ENCODE measurements around the gene NR4A1. TPM values are rescaled to one million over a fixed set of nuclear protein-coding genes. Genes with fewer than 3 reads are reported as not detected.
"Not testable (repeated sequence)": the region's sequence is repeated elsewhere in the genome, so short reads cannot be mapped to it uniquely, and the experiment has no call there.

The NR4A1 gene
- total and polyA plus RNA-seq, 9 donors: 12.7 to 71.5 (median 29.4) TPM

DNA sequence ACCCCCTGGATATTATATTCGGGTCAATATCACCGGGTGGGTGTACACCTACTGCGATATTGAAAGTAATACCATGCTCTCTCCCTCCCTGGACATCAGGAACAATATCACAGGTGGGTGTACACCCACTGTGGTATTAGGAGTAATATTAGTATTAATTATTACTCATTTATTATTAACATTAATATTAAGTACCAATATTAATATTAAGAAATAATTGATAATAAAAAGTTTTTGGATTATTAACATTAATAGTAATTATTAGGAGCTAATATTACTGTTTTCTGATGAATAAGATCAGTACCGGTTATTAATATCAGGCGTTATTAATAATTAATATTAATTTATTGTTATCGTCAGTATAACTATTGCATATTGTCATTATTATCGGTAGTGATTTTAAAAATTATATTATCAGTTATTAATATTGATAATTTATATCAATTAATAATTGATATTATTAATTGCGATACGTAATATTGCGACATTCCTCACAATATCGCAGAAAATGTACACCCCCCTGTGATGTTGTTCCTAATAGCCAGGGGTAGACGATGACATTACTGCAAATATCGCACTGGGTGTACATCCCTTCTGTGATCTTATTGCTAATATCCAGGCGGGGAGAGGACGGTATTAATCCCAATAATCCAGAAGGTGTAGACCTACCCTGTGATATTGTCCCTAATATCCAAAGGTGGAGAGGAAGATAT lies 45.2 kb downstream of the NR4A1 start:
- Histone ChIP-seq H3K36me3 (ENCODE audit: control insufficient read depth, insufficient read depth, low read length) (no peaks in the 10 kb centered on the region), H3K4me1 (ENCODE audit: control insufficient read depth, insufficient read depth, low read length) (no peaks in the 10 kb centered on the region), H3K9me3 (replicated peaks; ENCODE audit: control insufficient read depth, low read depth, low read length) (no peaks in the 10 kb centered on the region), H3K4me3 (ENCODE audit: low read length) (no peak overlapping the region), H3K27ac (ENCODE audit: low read length) (no peak overlapping the region), H3K27me3 (ENCODE audit: control insufficient read depth, insufficient read depth, low read length) (peaks cover 8% of the 10 kb centered on the region)
- no peak for DNase-seq
- WGBS (ENCODE audit: insufficient coverage): 90% methylated on average over 3 of the region's 15 CpGs

DNA sequence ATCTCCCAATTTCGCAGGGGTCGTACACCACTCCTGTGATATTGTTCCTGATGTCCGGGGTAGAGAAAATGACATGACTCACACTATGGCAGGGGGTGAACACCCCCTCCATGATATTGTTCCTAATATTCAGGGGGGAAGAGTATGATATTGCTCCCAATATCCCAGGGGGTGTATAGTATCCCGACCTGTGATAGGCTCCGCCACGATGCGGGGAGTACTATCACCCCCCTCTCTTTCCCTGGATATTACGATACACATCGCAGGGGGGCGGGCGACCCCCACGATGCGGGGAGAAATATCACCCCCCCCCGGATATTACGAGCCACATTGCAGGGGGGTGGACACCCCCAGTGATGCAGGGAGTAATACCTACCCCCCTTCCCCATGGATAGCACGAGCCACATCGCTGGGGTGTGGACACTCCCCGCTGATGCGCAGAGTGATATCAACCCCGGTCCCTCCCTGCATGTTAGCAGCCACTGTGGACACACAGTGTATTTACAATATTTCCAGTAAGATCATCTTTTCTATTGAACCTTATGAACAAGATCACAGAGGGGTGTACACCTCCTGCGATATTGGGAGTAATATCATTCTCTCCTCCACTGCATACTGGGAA lies 45.9 kb downstream of the NR4A1 start:
- Histone ChIP-seq H3K27ac (ENCODE audit: low read length) (no peak overlapping the region), H3K27me3 (ENCODE audit: control insufficient read depth, insufficient read depth, low read length) (peaks cover 6% of the 10 kb centered on the region), H3K4me3 (ENCODE audit: low read length) (no peak overlapping the region), H3K9me3 (replicated peaks; ENCODE audit: control insufficient read depth, low read depth, low read length) (no peaks in the 10 kb centered on the region), H3K4me1 (ENCODE audit: control insufficient read depth, insufficient read depth, low read length) (no peaks in the 10 kb centered on the region), H3K36me3 (ENCODE audit: control insufficient read depth, insufficient read depth, low read length) (no peaks in the 10 kb centered on the region)
- DNase-seq: no peak
- 79% methylated on average over 5 of the region's 21 CpGs for WGBS (ENCODE audit: insufficient coverage)

DNA sequence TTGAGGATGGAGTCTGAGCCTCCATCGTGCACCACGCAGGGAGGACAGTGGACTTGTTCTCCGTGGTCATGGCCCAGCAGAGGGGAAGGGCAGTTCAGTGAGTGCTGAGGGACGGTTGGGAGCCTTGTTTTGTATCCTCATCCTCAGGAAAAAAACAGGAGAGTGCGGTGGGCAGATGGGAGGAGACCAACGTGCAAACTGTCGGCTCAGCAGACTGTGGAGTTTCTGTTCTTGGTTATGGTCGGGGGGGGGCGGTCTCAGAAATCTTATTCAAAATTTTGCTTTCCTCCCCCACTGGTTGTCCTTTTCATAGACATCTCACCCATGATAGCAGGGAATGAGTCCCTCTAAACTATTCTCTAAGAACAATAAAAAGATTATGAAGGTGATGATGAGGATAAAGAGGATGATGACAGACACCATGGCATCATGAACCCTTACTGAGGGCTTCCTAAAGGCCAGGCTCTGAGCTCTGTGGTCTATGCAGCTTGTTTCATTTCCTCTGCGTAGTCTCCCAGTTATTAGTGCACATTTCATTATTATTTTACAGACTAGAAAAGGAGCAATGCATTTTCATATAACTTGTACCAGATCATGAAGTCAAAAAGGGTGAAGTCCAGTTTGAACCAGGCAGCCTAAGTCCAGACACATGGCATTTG lies 53.3 kb downstream of the NR4A1 start:
- not testable (repeated sequence) for H3K9me3 ChIP-seq (replicated peaks; ENCODE audit: control insufficient read depth, low read depth, low read length); H3K36me3 ChIP-seq (ENCODE audit: control insufficient read depth, insufficient read depth, low read length); H3K27ac ChIP-seq (ENCODE audit: low read length); H3K4me1 ChIP-seq (ENCODE audit: control insufficient read depth, insufficient read depth, low read length); H3K4me3 ChIP-seq (ENCODE audit: low read length); DNase-seq; H3K27me3 ChIP-seq (ENCODE audit: control insufficient read depth, insufficient read depth, low read length)
- 74% methylated on average over 3 of the region's 10 CpGs for whole genome bisulfite sequencing (ENCODE audit: insufficient coverage)

Other genes with a start within 250 kb of the NR4A1 start
- 1.2 TPM for gene FIGNL2, start 202.7 kb upstream of the NR4A1 start, total RNA-seq
- 1 to 10 TPM in 7 of 8 donors, under 1 TPM in 1; 0.90 to 1.7 (median 1.5) TPM for gene FIGNL2, start 202.7 kb upstream of the NR4A1 start, polyA plus RNA-seq (ENCODE audit: insufficient read depth in 1 of 8, insufficient read length in 8 of 8, low replicate concordance in 1 of 8)
- 0.04 TPM for gene ANKRD33, start 163.3 kb upstream of the NR4A1 start, total RNA-seq
- under 1 TPM in 5 of 8 donors, not detected in 3; 0.06 to 0.18 (median 0.09) TPM for gene ANKRD33, start 163.3 kb upstream of the NR4A1 start, polyA plus RNA-seq (ENCODE audit: insufficient read depth in 1 of 8, insufficient read length in 8 of 8, low replicate concordance in 1 of 8)
- gene ACVRL1, start 143.9 kb upstream of the NR4A1 start, total RNA-seq: 65.0 TPM
- 10 to 100 TPM; 51.5 to 63.8 (median 54.5) TPM for gene ACVRL1, start 143.9 kb upstream of the NR4A1 start, polyA plus RNA-seq (ENCODE audit: insufficient read depth in 1 of 8, insufficient read length in 8 of 8, low replicate concordance in 1 of 8)
- 7.7 TPM for gene ACVR1B, start 99.7 kb upstream of the NR4A1 start, total RNA-seq
- 10 to 100 TPM; 11.2 to 17.2 (median 15.7) TPM for gene ACVR1B, start 99.7 kb upstream of the NR4A1 start, polyA plus RNA-seq (ENCODE audit: insufficient read depth in 1 of 8, insufficient read length in 8 of 8, low replicate concordance in 1 of 8)
- gene TAMALIN, start 44.5 kb upstream of the NR4A1 start, total RNA-seq: 17.1 TPM
- gene TAMALIN, start 44.5 kb upstream of the NR4A1 start, polyA plus RNA-seq (ENCODE audit: insufficient read depth in 1 of 8, insufficient read length in 8 of 8, low replicate concordance in 1 of 8): 10 to 100 TPM; 17.0 to 25.1 (median 19.6) TPM
- gene ATG101, start 18.5 kb downstream of the NR4A1 start, total RNA-seq: 32.1 TPM
- gene ATG101, start 18.5 kb downstream of the NR4A1 start, polyA plus RNA-seq (ENCODE audit: insufficient read depth in 1 of 8, insufficient read length in 8 of 8, low replicate concordance in 1 of 8): 10 to 100 TPM; 25.4 to 36.9 (median 28.7) TPM
- gene SMIM41, start 28.3 kb downstream of the NR4A1 start, total RNA-seq: 0.13 TPM
- gene SMIM41, start 28.3 kb downstream of the NR4A1 start, polyA plus RNA-seq (ENCODE audit: insufficient read depth in 1 of 8, insufficient read length in 8 of 8, low replicate concordance in 1 of 8): under 1 TPM in 6 of 8 donors, not detected in 2; 0.12 to 0.72 (median 0.26) TPM
- 0.62 TPM for gene KRT80, start 140.6 kb downstream of the NR4A1 start, total RNA-seq
- 1 to 10 TPM; 1.8 to 5.8 (median 3.6) TPM for gene KRT80, start 140.6 kb downstream of the NR4A1 start, polyA plus RNA-seq (ENCODE audit: insufficient read depth in 1 of 8, insufficient read length in 8 of 8, low replicate concordance in 1 of 8)
- gene KRT7, start 181.8 kb downstream of the NR4A1 start, total RNA-seq: 0.31 TPM
- gene KRT7, start 181.8 kb downstream of the NR4A1 start, polyA plus RNA-seq (ENCODE audit: insufficient read depth in 1 of 8, insufficient read length in 8 of 8, low replicate concordance in 1 of 8): 1 to 10 TPM in 6 of 8 donors, under 1 TPM in 2; 0.70 to 7.1 (median 2.5) TPM
- gene KRT86, start 223.2 kb downstream of the NR4A1 start, total RNA-seq: 0.04 TPM
- gene KRT86, start 223.2 kb downstream of the NR4A1 start, polyA plus RNA-seq (ENCODE audit: insufficient read depth in 1 of 8, insufficient read length in 8 of 8, low replicate concordance in 1 of 8): under 1 TPM in 7 of 8 donors, not detected in 1; 0.07 to 0.34 (median 0.25) TPM
- 0.04 TPM for gene KRT81, start 240.1 kb downstream of the NR4A1 start, total RNA-seq
- under 1 TPM in 6 of 8 donors, not detected in 2; 0.06 to 0.22 (median 0.17) TPM for gene KRT81, start 240.1 kb downstream of the NR4A1 start, polyA plus RNA-seq (ENCODE audit: insufficient read depth in 1 of 8, insufficient read length in 8 of 8, low replicate concordance in 1 of 8)